Measurements from ENCODE around the gene ZNF141.
"Not testable (repeated sequence)": the region's sequence is repeated elsewhere in the genome, so short reads cannot be mapped to it uniquely, and the experiment has no call there.

The ZNF141 gene

DNA sequence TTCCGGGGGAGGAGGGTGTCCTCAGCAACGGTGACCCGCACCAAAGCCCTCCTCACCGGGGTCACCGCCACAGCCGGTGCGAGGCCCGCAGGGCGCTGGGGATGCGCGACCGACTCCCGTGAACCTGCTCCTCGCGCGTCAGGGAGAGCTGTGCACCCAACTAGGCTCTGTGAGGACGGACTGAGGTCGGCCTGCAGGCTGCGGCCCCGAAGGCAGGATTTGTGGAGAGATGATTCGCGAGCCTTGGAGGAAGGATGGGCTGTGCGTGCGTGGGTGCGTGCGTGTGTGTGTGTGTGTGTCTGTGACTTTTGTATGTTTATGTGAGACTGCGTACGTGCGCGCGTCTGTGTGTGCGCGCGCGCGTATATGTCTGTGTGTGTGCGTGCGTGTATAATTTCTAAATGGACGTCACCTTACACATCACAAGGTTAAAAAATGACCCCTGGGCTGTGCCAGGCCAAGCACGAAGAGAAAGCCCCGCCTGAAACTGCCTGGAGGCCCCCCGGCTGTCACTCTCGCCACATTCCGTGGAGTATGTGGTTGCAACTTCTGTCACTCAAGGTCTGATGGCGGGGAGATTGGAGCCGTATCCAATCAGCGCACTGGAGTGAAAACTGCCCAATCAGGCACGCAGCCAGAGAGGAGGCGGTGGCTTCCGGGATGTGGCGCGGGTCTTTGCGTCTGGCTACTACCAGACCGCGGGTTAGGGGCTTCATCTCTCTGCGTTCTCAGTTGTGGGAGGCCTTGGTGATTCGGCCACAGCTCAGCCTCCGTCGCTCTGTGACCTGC lies at the start of gene ZNF141:
Gene ZNF141 (plus strand): TSS at position 672 of the 789 bp plus-strand sequence. CDS start 170 bp downstream, outside the sequence.
- no peaks in the 10 kb centered on the region for H3K27me3 Mint-ChIP-seq
- peak within 1 kb of the TSS; percentile 98 for H3K4me3 Mint-ChIP-seq
- peaks cover 10% of the 10 kb centered on the region for H3K9me3 Mint-ChIP-seq
- ATAC-seq (ENCODE audit: low read depth) (peak; percentile 85), DNase-seq (ENCODE audit: low spot score in 2 of 2) (peak; percentile 81 to 91)
- H3K36me3 Mint-ChIP-seq: peaks cover 25% of the 10 kb centered on the region
- H3K27ac Mint-ChIP-seq: peak within 1 kb of the TSS; percentile 97
- peaks cover 18% of the 10 kb centered on the region for H3K4me1 Mint-ChIP-seq

DNA sequence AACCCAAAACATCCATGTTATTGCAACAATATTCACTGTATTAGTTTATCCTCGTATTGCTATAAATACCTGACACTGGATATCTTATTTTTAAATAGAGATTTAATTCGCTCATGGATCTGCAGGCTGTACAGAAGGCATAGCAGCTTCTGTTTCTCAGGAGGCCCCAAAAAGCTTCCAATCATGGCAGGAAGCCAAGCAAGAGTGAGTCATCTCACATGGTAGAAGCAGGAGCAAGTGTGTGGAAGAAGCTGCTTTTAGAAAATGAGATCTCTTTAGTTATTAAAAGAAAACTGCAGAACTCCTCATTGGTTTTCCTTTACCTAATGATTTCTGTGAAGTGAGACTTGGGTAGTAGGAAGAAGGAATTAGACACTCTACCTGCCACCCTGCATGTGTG lies 48.7 kb upstream of the ZNF141 start:
- Mint-ChIP-seq H3K27ac (no peak overlapping the region), H3K27me3 (no peaks in the 10 kb centered on the region), H3K4me3 (no peak overlapping the region), H3K9me3 (peaks cover 12% of the 10 kb centered on the region), H3K4me1 (no peaks in the 10 kb centered on the region), H3K36me3 (peaks cover 2% of the 10 kb centered on the region)
- ATAC-seq (ENCODE audit: low read depth): no peak
- no peak for DNase-seq (ENCODE audit: low spot score in 2 of 2)

- no peaks in the 10 kb centered on the region for H3K27me3 Mint-ChIP-seq
- H3K4me1 Mint-ChIP-seq: no peaks in the 10 kb centered on the region
- no peak for ATAC-seq (ENCODE audit: low read depth)
- no peak overlapping the region for H3K4me3 Mint-ChIP-seq
- H3K27ac Mint-ChIP-seq: no peak overlapping the region
- DNase-seq (ENCODE audit: low spot score in 2 of 2): no peak
- no peaks in the 10 kb centered on the region for H3K36me3 Mint-ChIP-seq
- peaks cover 4% of the 10 kb centered on the region for H3K9me3 Mint-ChIP-seq
These were observed 42.9 kb upstream of the ZNF141 start for GRCh38 chr4:294732-295131.

- peaks cover 12% of the 10 kb centered on the region for H3K4me1 Mint-ChIP-seq
- peaks cover 7% of the 10 kb centered on the region for H3K36me3 Mint-ChIP-seq
- H3K9me3 Mint-ChIP-seq: peaks cover 11% of the 10 kb centered on the region
- H3K4me3 Mint-ChIP-seq: no peak overlapping the region
- no peak for DNase-seq (ENCODE audit: low spot score in 2 of 2)
- H3K27ac Mint-ChIP-seq: no peak overlapping the region
- no peak for ATAC-seq (ENCODE audit: low read depth)
- H3K27me3 Mint-ChIP-seq: no peaks in the 10 kb centered on the region
These were observed 35.2 kb upstream of the ZNF141 start for GRCh38 chr4:302381-302780.

DNA sequence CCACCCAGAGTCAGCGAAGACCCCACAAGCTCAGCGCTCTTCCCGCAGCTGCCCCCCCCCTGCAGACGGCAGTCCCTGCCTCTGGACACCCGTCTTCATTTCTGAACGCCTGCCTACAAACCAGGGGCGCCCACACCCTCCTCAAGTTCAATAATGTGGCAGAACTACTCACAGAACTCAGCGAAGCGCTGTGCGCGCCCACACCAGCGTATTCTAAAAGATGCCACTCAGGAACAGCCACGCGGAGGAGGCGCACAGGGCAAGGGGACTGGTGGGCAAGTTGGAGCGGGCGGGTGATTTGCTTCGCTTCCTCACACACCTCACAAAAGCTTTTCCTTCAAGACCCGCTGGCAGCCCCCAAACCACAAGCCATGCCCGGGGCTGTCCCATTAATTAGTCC lies 33.1 kb upstream of the ZNF141 start:
- not testable (repeated sequence) for H3K27me3 Mint-ChIP-seq; H3K27ac Mint-ChIP-seq; DNase-seq (ENCODE audit: low spot score in 2 of 2); H3K36me3 Mint-ChIP-seq; ATAC-seq (ENCODE audit: low read depth); H3K4me3 Mint-ChIP-seq
- Mint-ChIP-seq H3K4me1 (peaks cover 12% of the 10 kb centered on the region), H3K9me3 (peaks cover 11% of the 10 kb centered on the region)

DNA sequence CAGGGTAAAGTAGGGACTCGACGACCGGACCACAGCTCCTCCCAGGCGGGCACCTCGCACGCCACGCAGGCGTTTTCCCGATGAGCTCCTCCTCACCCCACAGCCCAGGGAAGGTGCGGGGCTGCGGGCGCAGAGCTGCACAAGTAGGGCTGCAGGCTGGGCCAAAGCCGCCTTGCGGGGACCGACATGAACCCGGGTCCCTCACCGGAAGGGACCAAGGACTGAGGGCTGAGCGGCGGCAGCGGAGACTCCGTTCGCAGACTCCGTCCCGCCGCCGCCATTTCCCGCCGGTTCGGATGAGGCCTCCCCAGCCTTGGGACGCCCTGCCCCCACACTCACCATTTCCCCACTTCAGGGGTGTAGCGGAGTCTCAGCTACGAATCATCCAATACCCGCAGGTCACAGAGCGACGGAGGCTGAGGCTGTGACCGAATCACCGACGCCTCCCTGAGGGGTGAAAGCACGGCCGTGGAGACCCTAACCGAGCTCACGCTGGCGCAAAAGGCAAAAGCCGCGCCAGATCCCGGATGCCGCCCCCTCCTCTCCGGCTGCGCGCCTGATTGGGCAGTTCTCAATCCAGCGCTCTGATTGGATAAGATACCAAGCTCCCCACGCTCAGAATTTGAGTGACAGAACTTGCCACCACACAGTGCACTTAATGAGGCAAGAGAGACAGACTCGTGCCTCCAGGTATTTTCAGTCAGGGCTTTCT lies 32.5 kb upstream of the ZNF141 start, which contains the start of gene ZNF732:
Gene ZNF732 (minus strand): TSS at position 506 of the 712 bp plus-strand sequence. CDS start 164 bp downstream, at position 342.
- H3K9me3 Mint-ChIP-seq: peaks cover 11% of the 10 kb centered on the region
- peaks cover 12% of the 10 kb centered on the region for H3K4me1 Mint-ChIP-seq
- H3K27ac Mint-ChIP-seq: peak within 1 kb of the TSS; percentile 88
- H3K4me3 Mint-ChIP-seq: no peak within 1 kb of the TSS
- ATAC-seq (ENCODE audit: low read depth): no peak
- DNase-seq (ENCODE audit: low spot score in 2 of 2): no peak
- no peaks in the 10 kb centered on the region for H3K27me3 Mint-ChIP-seq
- peaks cover 7% of the 10 kb centered on the region for H3K36me3 Mint-ChIP-seq

GRCh38 chr4:306551-306961 lies 31.1 kb upstream of the ZNF141 start:
- peak; percentile 18 to 41 for DNase-seq (ENCODE audit: low spot score in 2 of 2)
- no peaks in the 10 kb centered on the region for H3K27me3 Mint-ChIP-seq

DNA sequence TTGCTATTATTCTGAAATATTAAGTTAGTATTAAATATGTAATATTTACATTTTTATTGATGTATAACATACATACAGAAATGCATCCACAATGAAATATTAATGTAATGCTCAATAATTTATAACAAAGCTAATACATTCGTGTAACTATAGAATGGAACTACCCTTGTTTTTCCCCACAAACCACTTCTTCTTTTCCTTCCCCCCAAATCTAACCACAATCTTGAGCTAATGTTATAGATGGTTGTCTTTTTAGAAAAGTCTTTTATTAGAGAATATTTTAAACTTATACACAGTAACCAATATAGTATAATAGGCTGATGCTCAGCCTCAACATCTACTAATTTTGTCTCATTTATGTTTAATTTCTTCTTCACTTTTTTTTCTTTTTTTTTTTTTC lies 27.8 kb upstream of the ZNF141 start:
- Mint-ChIP-seq H3K9me3 (peaks cover 6% of the 10 kb centered on the region), H3K4me1 (peaks cover 14% of the 10 kb centered on the region), H3K4me3 (no peak overlapping the region), H3K36me3 (peaks cover 4% of the 10 kb centered on the region), H3K27ac (no peak overlapping the region), H3K27me3 (no peaks in the 10 kb centered on the region)
- no peak for ATAC-seq (ENCODE audit: low read depth)
- no peak for DNase-seq (ENCODE audit: low spot score in 2 of 2)

More at GRCh38 chr4:306551-306961, 31.1 kb upstream of the ZNF141 start:
- no peak overlapping the region for H3K4me3 Mint-ChIP-seq
- H3K4me1 Mint-ChIP-seq: peaks cover 12% of the 10 kb centered on the region
- ATAC-seq (ENCODE audit: low read depth): peak; percentile 90
- peaks cover 8% of the 10 kb centered on the region for H3K9me3 Mint-ChIP-seq
- H3K36me3 Mint-ChIP-seq: peaks cover 5% of the 10 kb centered on the region
- H3K27ac Mint-ChIP-seq: peak overlapping the region; percentile 88

GRCh38 chr4:314296-314903 lies 23.2 kb upstream of the ZNF141 start:
- Mint-ChIP-seq H3K4me3 (no peak overlapping the region), H3K9me3 (peaks cover 28% of the 10 kb centered on the region), H3K27me3 (peaks cover 14% of the 10 kb centered on the region), H3K4me1 (peaks cover 2% of the 10 kb centered on the region), H3K27ac (no peak overlapping the region), H3K36me3 (peaks cover 17% of the 10 kb centered on the region)
- DNase-seq (ENCODE audit: low spot score in 2 of 2) (no peak), ATAC-seq (ENCODE audit: low read depth) (no peak)

- Mint-ChIP-seq H3K36me3 (peaks cover 6% of the 10 kb centered on the region), H3K27me3 (no peaks in the 10 kb centered on the region), H3K4me1 (peaks cover 5% of the 10 kb centered on the region), H3K4me3 (no peak overlapping the region), H3K27ac (peak overlapping the region; percentile 96), H3K9me3 (peaks cover 10% of the 10 kb centered on the region)
- ATAC-seq (ENCODE audit: low read depth): no peak
- no peak for DNase-seq (ENCODE audit: low spot score in 2 of 2)
These were observed 8.9 kb upstream of the ZNF141 start for GRCh38 chr4:328729-329128.

DNA sequence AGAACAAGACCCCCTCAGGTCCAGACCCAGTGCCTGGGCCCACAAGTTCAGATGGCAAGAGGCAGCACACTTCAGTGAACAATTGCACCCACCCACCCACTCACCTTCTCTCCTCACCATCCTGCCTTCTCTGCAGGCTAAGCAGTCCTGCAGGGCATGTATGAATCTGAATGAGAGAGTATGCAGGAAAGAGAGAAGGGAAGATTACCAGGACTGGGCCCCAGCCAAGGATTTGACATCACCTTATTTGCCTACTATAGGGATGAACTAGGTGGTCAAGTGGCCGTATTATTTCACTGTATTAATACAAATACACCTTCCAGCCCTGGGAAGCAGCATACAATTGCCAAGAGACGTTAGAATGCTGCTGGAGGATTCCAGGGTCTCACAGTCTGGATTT lies 2.1 kb upstream of the ZNF141 start:
- Mint-ChIP-seq H3K9me3 (peaks cover 5% of the 10 kb centered on the region), H3K36me3 (peaks cover 15% of the 10 kb centered on the region), H3K27me3 (no peaks in the 10 kb centered on the region), H3K4me1 (peaks cover 14% of the 10 kb centered on the region), H3K27ac (peak overlapping the region; percentile 50), H3K4me3 (peak overlapping the region; percentile 53)
- DNase-seq (ENCODE audit: low spot score in 2 of 2): no peak
- no peak for ATAC-seq (ENCODE audit: low read depth)

GRCh38 chr4:336099-336892 lies 1.3 kb upstream of the ZNF141 start:
- DNase-seq (ENCODE audit: low spot score in 2 of 2): peak in 1 of 2 donors; percentile 21
- H3K36me3 Mint-ChIP-seq: peaks cover 18% of the 10 kb centered on the region

GRCh38 chr4:336893-337142 lies 796 bp upstream of the ZNF141 start:
- H3K36me3 Mint-ChIP-seq: peaks cover 21% of the 10 kb centered on the region
- ATAC-seq (ENCODE audit: low read depth) (peak; percentile 0), DNase-seq (ENCODE audit: low spot score in 2 of 2) (no peak)
- H3K27ac Mint-ChIP-seq: peak overlapping the region; percentile 97
- H3K9me3 Mint-ChIP-seq: peaks cover 8% of the 10 kb centered on the region
- no peaks in the 10 kb centered on the region for H3K27me3 Mint-ChIP-seq
- peak overlapping the region; percentile 98 for H3K4me3 Mint-ChIP-seq
- H3K4me1 Mint-ChIP-seq: peaks cover 15% of the 10 kb centered on the region

More at GRCh38 chr4:336099-336892, 1.3 kb upstream of the ZNF141 start:
- Mint-ChIP-seq H3K9me3 (peaks cover 8% of the 10 kb centered on the region), H3K27ac (peak overlapping the region; percentile 97), H3K27me3 (no peaks in the 10 kb centered on the region), H3K4me3 (peak overlapping the region; percentile 98), H3K4me1 (peaks cover 15% of the 10 kb centered on the region)
- no peak for ATAC-seq (ENCODE audit: low read depth)
